Measurements from ENCODE around the gene GNL3.
A peak's percentile ranks its signal among the peaks of the same experiment; 100 is the strongest.

The GNL3 gene

DNA sequence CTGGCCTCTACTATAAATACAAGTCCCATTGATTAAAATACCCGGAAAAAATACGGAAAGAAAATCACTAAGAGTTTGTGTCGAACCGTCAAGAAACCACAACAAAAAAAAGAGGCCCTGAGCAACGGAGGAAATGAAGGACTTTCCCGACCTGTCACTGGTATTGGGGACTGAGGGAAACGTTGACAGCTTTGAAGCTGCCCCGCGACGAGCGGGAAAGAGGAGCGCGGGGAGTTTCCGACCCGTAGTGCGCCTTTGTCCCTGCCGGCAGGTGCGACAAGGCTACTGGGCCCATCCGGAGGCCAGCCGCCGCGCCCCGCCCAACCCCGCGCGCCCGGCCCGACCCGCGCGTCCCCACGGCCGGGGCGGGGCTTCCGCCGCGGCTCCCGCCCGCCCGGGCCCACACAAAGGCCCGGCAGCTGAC lies 535 bp upstream of the GNL3 start:
- peaks cover 55% of the 10 kb centered on the region for H3K36me3 ChIP-seq

DNA sequence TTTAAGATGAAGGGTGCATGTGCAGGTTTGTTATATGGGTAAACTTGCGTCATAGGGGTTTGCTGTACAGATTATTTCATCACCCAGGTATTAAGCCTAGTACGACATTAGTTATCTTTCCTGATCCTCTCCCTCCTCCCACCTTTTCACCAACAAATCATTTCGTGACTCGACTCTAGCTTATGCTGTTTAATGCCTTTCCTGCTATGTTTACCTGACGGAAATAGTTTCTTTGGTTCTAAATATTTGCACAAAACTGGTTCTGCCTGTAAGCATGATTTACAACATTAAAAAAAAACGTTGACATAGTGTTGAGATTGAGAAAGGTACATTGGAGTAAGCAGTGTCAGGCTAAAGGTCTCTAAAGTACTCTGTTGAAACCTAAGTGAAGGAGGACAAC lies 2.4 kb downstream of the GNL3 start:
- Histone ChIP-seq H3K4me3 (no peak overlapping the region), H3K9me3 (no peaks in the 10 kb centered on the region), H3K4me1 (peaks cover 38% of the 10 kb centered on the region), H3K27me3 (no peaks in the 10 kb centered on the region), H3K4me2 (peak overlapping the region; percentile 82; the same call in 1 of the 2 replicates), H3K27ac (no peak overlapping the region; the same call in 1 of the 2 replicates), H4K20me1 (peaks cover 77% of the 10 kb centered on the region), H3K36me3 (peaks cover 63% of the 10 kb centered on the region), H3K9ac (no peak overlapping the region; the same call in 1 of the 2 replicates)
- TF ChIP-seq Cebpa-rat (IDR thresholded peaks at IDR 0.05): no peak

More for the DNA sequence above, 535 bp upstream of the GNL3 start:
- Histone ChIP-seq H4K20me1 (peaks cover 77% of the 10 kb centered on the region), H3K4me1 (peaks cover 55% of the 10 kb centered on the region), H3K9ac (peak overlapping the region; percentile 97), H3K9me3 (no peaks in the 10 kb centered on the region), H3K4me2 (peak overlapping the region; percentile 73), H3K4me3 (peak overlapping the region; percentile 86), H3K27ac (peak overlapping the region; percentile 94), H3K27me3 (no peaks in the 10 kb centered on the region)
- TF ChIP-seq Cebpa-rat (IDR thresholded peaks at IDR 0.05): no peak

DNA sequence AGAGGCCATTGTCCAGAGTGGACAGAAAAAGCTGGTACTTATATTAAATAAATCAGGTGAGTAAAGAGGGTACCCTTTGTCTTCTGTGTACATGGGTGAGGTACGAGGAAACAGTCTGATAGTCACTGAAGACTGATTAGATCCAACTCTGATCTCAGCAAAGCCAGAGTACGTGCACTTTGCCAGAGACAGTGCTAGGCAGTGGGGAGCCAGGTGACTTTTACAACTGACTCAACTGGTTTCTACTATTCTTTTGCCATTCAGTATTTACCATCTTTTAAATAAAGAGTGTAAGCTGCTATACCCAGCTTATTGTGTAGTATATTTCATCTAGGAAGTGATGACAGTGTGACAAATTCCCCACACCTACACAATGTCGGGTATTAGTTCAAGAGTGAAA lies 3.3 kb downstream of the GNL3 start:
- no peak for TF ChIP-seq Cebpa-rat (IDR thresholded peaks at IDR 0.05)
- H3K27me3 ChIP-seq: no peaks in the 10 kb centered on the region
- peaks cover 71% of the 10 kb centered on the region for H3K36me3 ChIP-seq
- H3K9me3 ChIP-seq: no peaks in the 10 kb centered on the region
- H4K20me1 ChIP-seq: peaks cover 77% of the 10 kb centered on the region
- no peak overlapping the region for H3K27ac ChIP-seq
- no peak overlapping the region for H3K4me2 ChIP-seq
- no peak overlapping the region for H3K9ac ChIP-seq
- H3K4me1 ChIP-seq: peaks cover 29% of the 10 kb centered on the region
- H3K4me3 ChIP-seq: no peak overlapping the region

DNA sequence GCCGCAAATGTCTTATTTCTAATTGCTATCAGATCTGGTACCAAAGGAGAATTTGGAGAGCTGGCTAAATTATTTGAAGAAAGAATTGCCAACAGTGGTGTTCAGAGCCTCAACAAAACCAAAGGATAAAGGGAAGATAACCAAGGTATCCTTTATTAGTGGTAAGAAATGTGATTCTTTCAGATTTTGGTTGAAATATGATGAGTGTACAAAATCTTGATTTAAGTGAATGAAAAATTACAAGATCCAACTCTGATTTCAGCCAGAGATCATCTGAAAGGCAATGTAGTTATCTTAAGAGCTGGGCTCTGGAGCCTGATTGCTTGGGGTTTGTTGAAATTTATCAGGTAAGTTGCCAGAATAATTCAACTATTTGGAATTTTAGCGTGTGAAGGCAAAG lies 4.7 kb downstream of the GNL3 start:
- Histone ChIP-seq H3K4me3 (no peak overlapping the region), H3K36me3 (peaks cover 84% of the 10 kb centered on the region), H3K9ac (no peak overlapping the region), H3K4me1 (peaks cover 22% of the 10 kb centered on the region), H3K9me3 (no peaks in the 10 kb centered on the region), H4K20me1 (peaks cover 90% of the 10 kb centered on the region), H3K4me2 (no peak overlapping the region), H3K27ac (no peak overlapping the region), H3K27me3 (no peaks in the 10 kb centered on the region)
- no peak for TF ChIP-seq Cebpa-rat (IDR thresholded peaks at IDR 0.05)

DNA sequence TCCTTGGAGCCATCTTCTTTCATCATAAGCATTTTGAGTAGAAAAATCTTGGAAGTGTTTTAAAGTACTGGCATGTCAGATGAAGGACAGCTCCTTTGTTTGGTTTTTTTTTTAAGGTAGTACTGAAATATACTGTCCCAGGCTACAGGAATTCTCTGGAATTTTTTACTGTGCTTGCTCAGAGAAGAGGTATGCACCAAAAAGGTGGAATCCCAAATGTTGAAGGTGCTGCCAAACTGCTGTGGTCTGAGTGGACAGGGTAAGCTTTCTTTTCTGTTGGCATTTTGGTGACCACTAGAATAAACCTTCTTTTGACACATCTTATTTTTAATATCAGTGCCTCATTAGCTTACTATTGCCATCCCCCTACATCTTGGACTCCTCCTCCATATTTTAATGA lies 7.2 kb downstream of the GNL3 start:
- H3K4me1 ChIP-seq: peaks cover 12% of the 10 kb centered on the region
- H3K4me3 ChIP-seq: no peak overlapping the region
- no peak overlapping the region for H3K27ac ChIP-seq
- no peak overlapping the region for H3K9ac ChIP-seq
- no peak for TF ChIP-seq Cebpa-rat (IDR thresholded peaks at IDR 0.05)
- no peak overlapping the region for H3K4me2 ChIP-seq
- peaks cover 98% of the 10 kb centered on the region for H4K20me1 ChIP-seq
- peaks cover 98% of the 10 kb centered on the region for H3K36me3 ChIP-seq
- H3K9me3 ChIP-seq: no peaks in the 10 kb centered on the region
- H3K27me3 ChIP-seq: no peaks in the 10 kb centered on the region

DNA sequence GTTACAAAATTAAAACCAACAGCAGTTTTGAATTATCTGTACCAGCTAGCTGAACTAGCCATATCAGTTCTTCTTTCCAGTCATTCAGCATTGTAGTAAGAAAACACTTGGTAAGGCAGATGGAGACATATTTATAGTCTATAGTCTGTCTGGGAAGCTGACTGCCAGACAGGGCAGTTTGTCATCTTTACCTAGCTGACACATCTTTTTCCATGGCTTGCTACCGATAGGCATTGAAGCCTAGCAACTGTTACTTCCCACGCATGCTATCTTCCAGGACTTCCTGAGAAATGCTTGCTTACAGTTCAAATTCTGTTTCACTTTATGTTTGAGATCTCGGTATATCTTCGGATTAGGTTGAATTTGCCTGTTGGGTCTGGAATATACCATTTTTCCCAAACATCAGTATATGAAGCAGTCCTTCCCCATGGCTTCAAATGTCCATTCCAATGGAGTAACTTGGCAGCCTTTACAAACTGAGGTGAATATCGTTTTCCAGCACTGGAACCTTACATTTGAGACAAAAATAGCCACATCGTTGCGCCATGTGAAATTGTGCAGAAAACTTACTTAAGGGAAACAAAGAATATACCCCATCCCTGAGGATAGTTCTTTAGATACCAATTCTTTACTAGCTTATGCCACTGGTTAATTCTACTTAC lies 8.8 kb downstream of the GNL3 start:
- no peaks in the 10 kb centered on the region for H3K9me3 ChIP-seq
- H3K27ac ChIP-seq: no peak overlapping the region
- H3K4me3 ChIP-seq: no peak overlapping the region
- H3K4me1 ChIP-seq: peaks cover 4% of the 10 kb centered on the region
- no peak overlapping the region for H3K9ac ChIP-seq
- peaks cover 96% of the 10 kb centered on the region for H3K36me3 ChIP-seq
- TF ChIP-seq Cebpa-rat (IDR thresholded peaks at IDR 0.05): no peak
- no peak overlapping the region for H3K4me2 ChIP-seq
- peaks cover 91% of the 10 kb centered on the region for H4K20me1 ChIP-seq
- no peaks in the 10 kb centered on the region for H3K27me3 ChIP-seq

DNA sequence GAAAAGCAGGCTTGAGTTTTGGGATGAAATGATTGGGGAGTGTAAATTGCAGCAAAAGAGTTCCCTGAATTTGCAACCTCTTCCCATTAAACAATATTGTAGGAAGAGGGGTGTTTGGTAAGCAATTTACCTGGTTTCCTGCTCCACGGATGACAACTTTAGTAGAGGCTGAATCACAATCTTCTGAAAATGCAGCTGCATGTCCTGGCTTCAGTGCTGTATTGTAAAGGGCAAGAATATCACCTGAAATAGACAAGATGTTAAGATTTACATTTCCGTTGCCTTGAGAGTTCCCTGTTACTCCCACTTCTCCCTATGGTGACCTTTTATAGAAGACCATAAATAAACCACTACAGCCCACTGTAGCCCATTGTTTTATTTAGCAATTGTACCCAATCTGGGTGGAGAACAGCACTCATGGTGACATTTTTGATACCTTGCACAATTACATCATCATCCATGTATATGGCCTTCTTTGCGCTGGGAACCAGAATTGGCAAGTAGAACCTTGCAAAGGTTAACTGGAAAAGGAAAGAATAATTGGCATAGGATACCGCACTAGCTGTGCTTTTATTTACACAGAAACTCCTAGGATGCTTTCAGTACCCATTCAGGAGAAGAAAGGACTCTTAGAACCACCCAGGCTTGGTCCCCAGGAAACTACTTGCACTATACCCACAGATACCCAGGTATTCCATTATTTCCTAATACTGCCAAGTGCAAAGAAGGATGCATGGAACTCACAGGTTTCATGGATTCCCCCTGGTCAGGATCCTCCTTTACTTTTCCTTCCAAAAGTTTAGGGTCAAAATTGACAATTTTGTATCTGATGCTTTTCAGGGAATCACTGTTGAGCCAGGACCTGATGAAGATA lies 10.2 kb downstream of the GNL3 start:
- H4K20me1 ChIP-seq: peaks cover 80% of the 10 kb centered on the region
- H3K4me3 ChIP-seq: no peak overlapping the region
- H3K4me2 ChIP-seq: no peak overlapping the region
- H3K9ac ChIP-seq: no peak overlapping the region
- peaks cover 87% of the 10 kb centered on the region for H3K36me3 ChIP-seq
- no peaks in the 10 kb centered on the region for H3K9me3 ChIP-seq
- no peak for TF ChIP-seq Cebpa-rat (IDR thresholded peaks at IDR 0.05)
- H3K4me1 ChIP-seq: peaks cover 4% of the 10 kb centered on the region; the same call in 1 of the 2 replicates
- no peak overlapping the region for H3K27ac ChIP-seq
- H3K27me3 ChIP-seq: no peaks in the 10 kb centered on the region

DNA sequence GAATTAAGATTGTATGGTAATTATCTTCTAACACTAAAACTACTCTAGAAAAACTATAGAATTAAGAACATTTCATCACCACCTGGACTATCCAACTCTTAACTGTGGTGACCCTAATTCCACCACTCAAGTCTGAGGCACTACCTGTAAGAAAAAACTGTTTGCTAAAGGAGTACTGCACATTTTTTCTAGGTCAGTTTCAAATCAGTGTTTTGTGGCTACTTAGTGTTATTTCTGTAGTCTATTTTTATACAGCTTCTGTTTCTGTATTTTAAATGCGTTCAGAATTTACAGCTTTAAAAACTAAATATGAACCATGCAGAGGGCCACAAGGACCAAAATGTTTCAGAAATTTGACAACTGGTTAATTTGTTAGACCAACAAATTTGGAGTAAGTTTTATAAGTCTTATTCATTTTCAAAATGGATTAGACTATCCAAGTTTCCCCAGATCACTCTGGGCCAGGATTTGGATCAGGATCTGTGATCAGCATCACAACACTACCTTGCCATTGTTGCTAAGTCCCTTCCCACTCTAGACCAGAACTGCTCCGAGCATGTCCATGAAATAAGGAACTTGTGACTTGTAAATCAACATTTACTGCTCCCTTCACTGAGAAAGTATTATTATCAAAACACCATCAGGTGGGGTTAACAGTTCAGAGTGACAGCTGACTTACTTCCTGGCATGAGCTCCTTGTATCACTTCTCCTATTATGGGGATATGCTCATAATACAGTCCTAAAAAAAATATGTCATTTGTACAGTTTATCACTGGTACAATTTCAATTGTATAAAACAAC lies 11.2 kb downstream of the GNL3 start:
- Histone ChIP-seq H4K20me1 (peaks cover 70% of the 10 kb centered on the region), H3K27me3 (no peaks in the 10 kb centered on the region), H3K4me2 (no peak overlapping the region), H3K9me3 (no peaks in the 10 kb centered on the region), H3K4me3 (no peak overlapping the region), H3K4me1 (peaks cover 4% of the 10 kb centered on the region; the same call in 1 of the 2 replicates), H3K27ac (no peak overlapping the region), H3K36me3 (peaks cover 77% of the 10 kb centered on the region), H3K9ac (no peak overlapping the region)
- TF ChIP-seq Cebpa-rat (IDR thresholded peaks at IDR 0.05): no peak

DNA sequence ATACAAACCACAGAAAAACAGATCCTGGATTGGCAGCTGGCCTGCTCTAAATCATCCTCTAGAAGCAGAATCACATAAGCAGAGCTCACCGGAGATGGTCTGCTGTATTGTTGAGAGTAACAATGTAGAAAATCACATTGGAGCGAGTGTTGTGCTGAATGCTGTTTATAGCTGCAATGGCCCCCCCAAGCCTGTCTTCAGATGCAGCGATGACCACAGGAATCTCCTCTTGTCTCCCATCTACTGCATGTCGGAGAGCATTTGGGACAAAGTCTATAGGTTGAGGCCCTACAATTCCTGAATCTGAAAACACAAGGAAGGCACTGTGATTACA lies 11.8 kb downstream of the GNL3 start:
- no peak for TF ChIP-seq Cebpa-rat (IDR thresholded peaks at IDR 0.05)
- H3K4me1 ChIP-seq: peaks cover 4% of the 10 kb centered on the region; the same call in 1 of the 2 replicates
- no peak overlapping the region for H3K27ac ChIP-seq
- H3K4me2 ChIP-seq: no peak overlapping the region
- H3K9me3 ChIP-seq: no peaks in the 10 kb centered on the region
- no peak overlapping the region for H3K9ac ChIP-seq
- H4K20me1 ChIP-seq: peaks cover 64% of the 10 kb centered on the region
- H3K4me3 ChIP-seq: no peak overlapping the region
- H3K36me3 ChIP-seq: peaks cover 72% of the 10 kb centered on the region
- H3K27me3 ChIP-seq: no peaks in the 10 kb centered on the region

All from BLaER1 (cell line).